NCI-H2081 (cell line): ENCODE data around the gene TLR8.

Source experiments
- DNase-seq, 2 experiments: peaks; one replicate each; lab custom pipeline; 2025; lab: John Stamatoyannopoulos, UW

Gene TLR8

GRCh38 chrX:12966151-12966550 lies 59.7 kb downstream of the TLR8 start:
- no peak for DNase-seq

- no peak for DNase-seq
Observed at GRCh38 chrX:12967711-12968465, 61.5 kb downstream of the TLR8 start.

DNA sequence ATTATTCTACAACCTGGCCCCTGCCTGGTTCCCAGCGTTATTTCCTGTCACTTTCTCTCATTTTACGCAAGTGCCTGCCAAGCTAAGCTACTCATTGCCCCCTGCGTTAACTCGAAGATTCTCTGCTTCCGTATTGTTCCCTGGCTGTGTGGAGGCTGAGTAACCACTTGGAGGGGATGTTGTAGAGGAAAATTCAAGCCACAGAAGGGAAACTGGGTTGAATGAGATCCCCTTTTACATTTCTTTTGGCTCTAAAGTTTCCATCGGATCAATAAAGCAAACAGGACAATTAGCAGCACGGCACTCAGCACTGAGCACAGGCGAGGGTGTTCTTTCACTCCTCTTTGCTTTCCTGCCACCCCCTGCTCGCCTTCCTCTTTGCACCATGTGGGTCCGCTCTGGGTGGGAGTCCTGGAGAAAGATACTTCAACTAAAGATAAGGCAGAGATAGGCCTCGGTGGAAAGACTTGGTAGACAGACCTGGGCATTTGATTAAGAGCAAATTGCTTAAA lies 64.3 kb downstream of the TLR8 start:
- peak in 1 of 2 experiments; percentile 21 for DNase-seq

GRCh38 chrX:12971282-12972003 lies 65.0 kb downstream of the TLR8 start:
- no peak for DNase-seq

GRCh38 chrX:12972243-12972642 lies 65.8 kb downstream of the TLR8 start:
- DNase-seq, result no peak
